Neural cell (in vitro differentiated cells): ENCODE data around the gene CCNY. TPM values are rescaled to one million over a fixed set of nuclear protein-coding genes. Genes with fewer than 3 reads are reported as not detected.

ENCODE experiments used
- H2AFZ ChIP-seq: fragments of 200-600, 300-800 bp; sonication (generic), shearing (Covaris generic); 2 replicates; pipeline ENCODE4 v1.6.0; 2014; ENCODE audit warnings: low read depth, mild to moderate bottlenecking, antibody characterized with exemption, low read length, moderate library complexity
- H3F3A ChIP-seq: fragments of 200-600 bp; shearing (Covaris generic); 2 replicates; pipeline ENCODE4 v1.6.1; 2016; ENCODE audit warnings: mild to moderate bottlenecking, moderate library complexity, mixed read lengths, antibody characterized with exemption, low read length; ENCODE audit not compliant: insufficient read depth, poor library complexity, severe bottlenecking
- H3K27ac ChIP-seq: fragments of 200-600, 300-800 bp; sonication (generic), shearing (Covaris generic); 2 replicates; pipeline ENCODE4 v1.5.1; 2014; ENCODE audit warnings: mild to moderate bottlenecking, low read length, moderate library complexity
- H3K27me3 ChIP-seq: fragments of 300-800, 200-600 bp; sonication (generic), shearing (Covaris generic); 2 replicates; pipeline ENCODE4 v1.6.0; 2014; ENCODE audit warnings: mild to moderate bottlenecking, low read depth, low read length, moderate library complexity; ENCODE audit not compliant: insufficient read depth
- H3K36me3 ChIP-seq: fragments of 300-800, 200-600 bp; sonication (generic), shearing (Covaris generic); 2 replicates; pipeline ENCODE4 v1.5.1; 2014; ENCODE audit warnings: mild to moderate bottlenecking, antibody characterized with exemption, low read length, moderate library complexity; ENCODE audit not compliant: insufficient read depth
- H3K4me2 ChIP-seq: fragments of 300-800, 200-600 bp; sonication (generic), shearing (Covaris generic); 2 replicates; pipeline ENCODE4 v1.6.0; 2014; ENCODE audit warnings: mild to moderate bottlenecking, low read length
- H3K4me3 ChIP-seq: fragments of 300-800, 200-600 bp; sonication (generic), shearing (Covaris generic); 2 replicates; pipeline ENCODE4 v1.5.1; 2014; ENCODE audit warnings: mild to moderate bottlenecking, low read length, moderate library complexity
- H3K79me2 ChIP-seq: fragments of 200-600 bp; shearing (Covaris generic); replicated peaks from 2 replicates; pipeline ENCODE4 v1.6.0; 2014; ENCODE audit warnings: mild to moderate bottlenecking, low read length, moderate library complexity; ENCODE audit not compliant: insufficient read depth
- H3K9ac ChIP-seq: fragments of 300-800, 200-600 bp; sonication (generic), shearing (Covaris generic); 2 replicates; pipeline ENCODE4 v1.6.1; 2016; ENCODE audit warnings: mild to moderate bottlenecking, low read length, mixed read lengths
- H3K9me2 ChIP-seq: fragments of 200-600 bp; shearing (Covaris generic); 2 replicates; pipeline ENCODE4 v1.6.1; 2016; ENCODE audit warnings: mild to moderate bottlenecking, low read length, mixed read lengths; ENCODE audit not compliant: insufficient read depth
- H3K9me3 ChIP-seq: fragments of 200-600, 300-800 bp; sonication (generic), shearing (Covaris generic); 2 replicates; pipeline ENCODE4 v1.6.1; 2016; ENCODE audit warnings: mild to moderate bottlenecking, mixed run types, low read length, moderate library complexity, mixed read lengths
- H4K20me1 ChIP-seq: fragments of 200-600 bp; shearing (Covaris generic); 2 replicates; pipeline ENCODE4 v1.6.1; 2016; ENCODE audit warnings: mild to moderate bottlenecking, mixed run types; ENCODE audit not compliant: insufficient read depth
- EP300 ChIP-seq: fragments of 450-650 bp; conservative IDR thresholded peaks from 2 replicates; pipeline ENCODE4 v1.6.1; 2014; ENCODE audit warnings: antibody characterized with exemption, mild to moderate bottlenecking, moderate library complexity; ENCODE audit not compliant: poor library complexity, severe bottlenecking
- EZH2 ChIP-seq: fragments of 200-600, 300-800 bp; shearing (Covaris generic), sonication (generic); IDR thresholded peaks from 2 replicates; pipeline ENCODE4 v1.6.1; 2014; ENCODE audit warnings: antibody characterized with exemption, low read length, borderline replicate concordance, mild to moderate bottlenecking; ENCODE audit not compliant: insufficient read depth, poor library complexity, severe bottlenecking
- MXI1 ChIP-seq: fragments of 450-650 bp; conservative IDR thresholded peaks from 2 replicates; pipeline ENCODE4 v1.6.1; 2014; ENCODE audit warnings: antibody characterized with exemption, mild to moderate bottlenecking; ENCODE audit not compliant: poor library complexity, severe bottlenecking
- POLR2AphosphoS5 ChIP-seq: IDR thresholded peaks from 2 replicates; pipeline ENCODE4 v1.6.1; 2012
- RAD21 ChIP-seq: fragments of 450-650 bp; conservative IDR thresholded peaks from 2 replicates; pipeline ENCODE4 v1.6.1; 2014; ENCODE audit warnings: antibody characterized with exemption, mild to moderate bottlenecking, moderate library complexity
- SMC3 ChIP-seq: fragments of 450-650 bp; conservative IDR thresholded peaks from 2 replicates; pipeline ENCODE4 v1.6.1; 2014; ENCODE audit warnings: antibody characterized with exemption, mild to moderate bottlenecking, moderate library complexity; ENCODE audit not compliant: poor library complexity
- TAF1 ChIP-seq: IDR thresholded peaks from 2 replicates; pipeline ENCODE4 v1.6.1; 2012; ENCODE audit warnings: low read depth
- polyA plus RNA-seq: library from polyadenylated mRNA; depleted of rRNA; stranded (reverse); fragments of >200 nt; gene quantifications from 2 replicates; pipeline ENCODE4 v1.2.3, GENCODE V29; 2014
- TF ChIP-seq, protein P1 (sequence below): IDR thresholded peaks from 2 replicates; pipeline ENCODE4 v1.6.1; 2012; ENCODE audit warnings: borderline replicate concordance
- TF ChIP-seq, protein P2 (sequence below): fragments of 450-650 bp; IDR thresholded peaks from 2 replicates; pipeline ENCODE4 v1.5.1; 2014; ENCODE audit warnings: antibody characterized with exemption, mild to moderate bottlenecking, moderate library complexity; ENCODE audit not compliant: poor library complexity, severe bottlenecking

Gene CCNY
- polyA plus RNA-seq, 1 donor from 2014 or later = 36.4 TPM

DNA sequence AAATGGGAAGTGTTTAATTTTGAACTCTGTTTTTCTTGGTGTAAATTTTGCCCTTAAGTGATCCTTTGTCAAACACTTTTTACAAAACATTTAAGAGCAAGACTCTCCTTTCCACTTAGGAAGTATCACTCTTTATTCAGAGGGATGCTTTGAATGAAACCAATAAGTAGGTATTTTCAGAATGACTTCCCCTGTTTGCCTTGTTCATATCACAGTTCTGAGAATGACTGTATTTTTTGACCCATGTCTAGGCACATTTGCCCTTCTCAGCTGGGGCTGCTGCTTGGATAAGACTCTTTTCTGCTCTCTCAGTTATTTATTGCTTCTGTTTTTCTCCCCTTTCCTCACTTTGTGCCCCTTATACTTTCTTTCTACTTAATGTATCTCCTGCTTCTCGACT lies 98.2 kb downstream of the CCNY start:
- no peaks in the 10 kb centered on the region for H3K9me2 ChIP-seq
- H3K36me3 ChIP-seq = no peaks in the 10 kb centered on the region
- H3F3A ChIP-seq = no peaks in the 10 kb centered on the region
- H3K9ac ChIP-seq = no peak overlapping the region
- no peak overlapping the region for H3K4me2 ChIP-seq
- no peak overlapping the region for H3K4me3 ChIP-seq
- no peaks in the 10 kb centered on the region for H3K27me3 ChIP-seq
- H3K79me2 ChIP-seq = peaks cover 13% of the 10 kb centered on the region
- no peaks in the 10 kb centered on the region for H3K9me3 ChIP-seq
- no peaks in the 10 kb centered on the region for H4K20me1 ChIP-seq
- H3K27ac ChIP-seq = no peak overlapping the region
- no peak overlapping the region for H2AFZ ChIP-seq
- TF ChIP-seq MXI1 = no peak
- no peak for TF ChIP-seq EP300
- TF ChIP-seq, protein P1, sequence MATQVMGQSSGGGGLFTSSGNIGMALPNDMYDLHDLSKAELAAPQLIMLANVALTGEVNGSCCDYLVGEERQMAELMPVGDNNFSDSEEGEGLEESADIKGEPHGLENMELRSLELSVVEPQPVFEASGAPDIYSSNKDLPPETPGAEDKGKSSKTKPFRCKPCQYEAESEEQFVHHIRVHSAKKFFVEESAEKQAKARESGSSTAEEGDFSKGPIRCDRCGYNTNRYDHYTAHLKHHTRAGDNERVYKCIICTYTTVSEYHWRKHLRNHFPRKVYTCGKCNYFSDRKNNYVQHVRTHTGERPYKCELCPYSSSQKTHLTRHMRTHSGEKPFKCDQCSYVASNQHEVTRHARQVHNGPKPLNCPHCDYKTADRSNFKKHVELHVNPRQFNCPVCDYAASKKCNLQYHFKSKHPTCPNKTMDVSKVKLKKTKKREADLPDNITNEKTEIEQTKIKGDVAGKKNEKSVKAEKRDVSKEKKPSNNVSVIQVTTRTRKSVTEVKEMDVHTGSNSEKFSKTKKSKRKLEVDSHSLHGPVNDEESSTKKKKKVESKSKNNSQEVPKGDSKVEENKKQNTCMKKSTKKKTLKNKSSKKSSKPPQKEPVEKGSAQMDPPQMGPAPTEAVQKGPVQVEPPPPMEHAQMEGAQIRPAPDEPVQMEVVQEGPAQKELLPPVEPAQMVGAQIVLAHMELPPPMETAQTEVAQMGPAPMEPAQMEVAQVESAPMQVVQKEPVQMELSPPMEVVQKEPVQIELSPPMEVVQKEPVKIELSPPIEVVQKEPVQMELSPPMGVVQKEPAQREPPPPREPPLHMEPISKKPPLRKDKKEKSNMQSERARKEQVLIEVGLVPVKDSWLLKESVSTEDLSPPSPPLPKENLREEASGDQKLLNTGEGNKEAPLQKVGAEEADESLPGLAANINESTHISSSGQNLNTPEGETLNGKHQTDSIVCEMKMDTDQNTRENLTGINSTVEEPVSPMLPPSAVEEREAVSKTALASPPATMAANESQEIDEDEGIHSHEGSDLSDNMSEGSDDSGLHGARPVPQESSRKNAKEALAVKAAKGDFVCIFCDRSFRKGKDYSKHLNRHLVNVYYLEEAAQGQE = no peak
- TF ChIP-seq RAD21 = no peak
- TF ChIP-seq SMC3 = no peak
- TF ChIP-seq, protein P2, sequence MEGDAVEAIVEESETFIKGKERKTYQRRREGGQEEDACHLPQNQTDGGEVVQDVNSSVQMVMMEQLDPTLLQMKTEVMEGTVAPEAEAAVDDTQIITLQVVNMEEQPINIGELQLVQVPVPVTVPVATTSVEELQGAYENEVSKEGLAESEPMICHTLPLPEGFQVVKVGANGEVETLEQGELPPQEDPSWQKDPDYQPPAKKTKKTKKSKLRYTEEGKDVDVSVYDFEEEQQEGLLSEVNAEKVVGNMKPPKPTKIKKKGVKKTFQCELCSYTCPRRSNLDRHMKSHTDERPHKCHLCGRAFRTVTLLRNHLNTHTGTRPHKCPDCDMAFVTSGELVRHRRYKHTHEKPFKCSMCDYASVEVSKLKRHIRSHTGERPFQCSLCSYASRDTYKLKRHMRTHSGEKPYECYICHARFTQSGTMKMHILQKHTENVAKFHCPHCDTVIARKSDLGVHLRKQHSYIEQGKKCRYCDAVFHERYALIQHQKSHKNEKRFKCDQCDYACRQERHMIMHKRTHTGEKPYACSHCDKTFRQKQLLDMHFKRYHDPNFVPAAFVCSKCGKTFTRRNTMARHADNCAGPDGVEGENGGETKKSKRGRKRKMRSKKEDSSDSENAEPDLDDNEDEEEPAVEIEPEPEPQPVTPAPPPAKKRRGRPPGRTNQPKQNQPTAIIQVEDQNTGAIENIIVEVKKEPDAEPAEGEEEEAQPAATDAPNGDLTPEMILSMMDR = no peak
- TF ChIP-seq TAF1 = no peak
- no peak for TF ChIP-seq POLR2AphosphoS5
- no peak for TF ChIP-seq EZH2

DNA sequence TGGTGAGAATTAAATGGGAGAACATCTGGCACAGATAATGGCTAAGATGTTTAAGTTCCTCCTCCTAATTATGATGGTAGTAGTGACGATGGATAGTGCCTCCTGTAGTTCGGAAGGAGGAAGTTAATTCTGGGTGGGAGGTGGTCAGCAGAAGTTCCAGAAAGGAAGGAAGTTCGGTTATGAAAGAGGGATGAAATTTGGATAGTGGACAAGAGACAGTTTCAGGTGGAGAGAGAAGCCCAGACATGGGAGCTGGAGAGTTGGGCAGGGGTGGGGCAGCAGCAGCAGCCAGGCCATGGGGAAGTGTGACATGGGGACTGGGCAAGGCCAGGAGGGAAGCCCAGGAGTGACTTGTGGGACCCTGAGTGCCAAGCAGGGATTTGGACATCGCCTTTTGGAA lies 99.5 kb downstream of the CCNY start:
- Histone ChIP-seq H3K9ac (no peak overlapping the region), H3K9me2 (no peaks in the 10 kb centered on the region), H3K4me2 (no peak overlapping the region), H3K36me3 (no peaks in the 10 kb centered on the region), H3K79me2 (peaks cover 20% of the 10 kb centered on the region), H2AFZ (no peak overlapping the region), H3K27me3 (no peaks in the 10 kb centered on the region), H3F3A (no peaks in the 10 kb centered on the region), H3K27ac (no peak overlapping the region), H3K4me3 (no peak overlapping the region), H4K20me1 (no peaks in the 10 kb centered on the region), H3K9me3 (no peaks in the 10 kb centered on the region)
- TF ChIP-seq POLR2AphosphoS5 (no peak), EP300 (no peak), TAF1 (no peak), MXI1 (no peak), EZH2 (no peak), RAD21 (no peak), SMC3 (no peak)
- TF ChIP-seq, protein P2 = no peak
- TF ChIP-seq, protein P1 = no peak
